SK-N-SH treated with all-trans-retinoic acid at 6 μM for 48 hours (cell line): ENCODE results near the gene TFIP11.

ENCODE experiments used
- ATAC-seq: fragments of 200-7000 bp; cut with Tn5 transposase; 3 replicates; pipeline ENCODE4 v1.9.1; 2020; ENCODE audit warnings: mild to moderate bottlenecking, moderate library complexity
- ARNTL ChIP-seq: fragments of 450-650 bp; formaldehyde crosslinking; IDR thresholded peaks from 2 replicates; pipeline ENCODE4 v1.5.0; 2020; ENCODE audit warnings: low read depth, mild to moderate bottlenecking, moderate library complexity, borderline replicate concordance
- BACH2 ChIP-seq: fragments of 250-450 bp; sonication (Bioruptor Pico); IDR thresholded peaks from 2 replicates; pipeline ENCODE4 v1.9.0; 2021; ENCODE audit warnings: mild to moderate bottlenecking, borderline replicate concordance
- CSDC2 ChIP-seq: fragments of 250-450 bp; sonication (Bioruptor Pico); IDR thresholded peaks from 2 replicates; pipeline ENCODE4 v1.5.0; 2020; ENCODE audit warnings: mild to moderate bottlenecking, moderate library complexity
- ESRRG ChIP-seq: fragments of 250-450 bp; sonication (Bioruptor Pico); IDR thresholded peaks from 2 replicates; pipeline ENCODE4 v1.6.1; 2021; ENCODE audit warnings: mild to moderate bottlenecking
- GLIS3 ChIP-seq: fragments of 250-450 bp; sonication (Bioruptor Pico); IDR thresholded peaks from 2 replicates; pipeline ENCODE4 v1.5.0; 2020; ENCODE audit warnings: mild to moderate bottlenecking, moderate library complexity
- ISL1 ChIP-seq: fragments of 250-450 bp; sonication (Bioruptor Pico); IDR thresholded peaks from 2 replicates; pipeline ENCODE4 v2.1.2; 2022; ENCODE audit warnings: mild to moderate bottlenecking, moderate library complexity
- OSR1 ChIP-seq: fragments of 250-450 bp; sonication (Bioruptor Pico); IDR thresholded peaks from 2 replicates; pipeline ENCODE4 v1.8.0; 2022; ENCODE audit warnings: moderate library complexity, mild to moderate bottlenecking, inconsistent platforms
- RARB ChIP-seq: fragments of 250-450 bp; sonication (Bioruptor Pico); IDR thresholded peaks from 2 replicates; pipeline ENCODE4 v1.8.0; 2021; ENCODE audit warnings: mild to moderate bottlenecking, moderate library complexity
- TCF4 ChIP-seq: fragments of 250-450 bp; sonication (Bioruptor Pico); IDR thresholded peaks from 2 replicates; pipeline ENCODE4 v1.8.0; 2021; ENCODE audit warnings: mild to moderate bottlenecking, moderate library complexity, borderline replicate concordance
- TOX ChIP-seq: fragments of 250-450 bp; sonication (Bioruptor Pico); IDR thresholded peaks from 2 replicates; pipeline ENCODE4 v1.8.0; 2021; ENCODE audit warnings: mild to moderate bottlenecking, moderate library complexity, borderline replicate concordance
- ZC3H10 ChIP-seq: fragments of 250-450 bp; sonication (Bioruptor Pico); IDR thresholded peaks from 2 replicates; pipeline ENCODE4 v1.5.1; 2021; ENCODE audit warnings: mild to moderate bottlenecking, moderate library complexity
- ZFP3 ChIP-seq: fragments of 250-450 bp; sonication (Bioruptor Pico); IDR thresholded peaks from 2 replicates; pipeline ENCODE4 v1.5.0; 2020; ENCODE audit warnings: mild to moderate bottlenecking, moderate library complexity
- ZNF565 ChIP-seq: fragments of 450-650 bp; formaldehyde crosslinking; conservative IDR thresholded peaks from 2 replicates; pipeline ENCODE4 v1.5.0; 2020; ENCODE audit warnings: low read depth, mild to moderate bottlenecking, moderate library complexity
- ZNF70 ChIP-seq: fragments of 450-650 bp; formaldehyde crosslinking; IDR thresholded peaks from 2 replicates; pipeline ENCODE4 v1.5.0; 2020; ENCODE audit warnings: mild to moderate bottlenecking, moderate library complexity
- ZNF8 ChIP-seq: fragments of 450-650 bp; formaldehyde crosslinking; IDR thresholded peaks from 2 replicates; pipeline ENCODE4 v1.5.0; 2020; ENCODE audit warnings: mild to moderate bottlenecking, moderate library complexity
- TF ChIP-seq, protein P1 (sequence below): fragments of 250-450 bp; sonication (Bioruptor Pico); IDR thresholded peaks from 2 replicates; pipeline ENCODE4 v1.8.0; 2020; ENCODE audit warnings: mild to moderate bottlenecking, moderate library complexity, borderline replicate concordance
- TF ChIP-seq, protein P2 (sequence below): fragments of 250-450 bp; sonication (Bioruptor Pico); IDR thresholded peaks from 2 replicates; pipeline ENCODE4 v1.5.0; 2020; ENCODE audit warnings: mild to moderate bottlenecking, moderate library complexity
- TF ChIP-seq, protein P3 (sequence below): fragments of 250-450 bp; sonication (Bioruptor Pico); IDR thresholded peaks from 2 replicates; pipeline ENCODE4 v1.5.1; 2020; ENCODE audit warnings: low read depth, mild to moderate bottlenecking, moderate library complexity

Gene TFIP11

DNA sequence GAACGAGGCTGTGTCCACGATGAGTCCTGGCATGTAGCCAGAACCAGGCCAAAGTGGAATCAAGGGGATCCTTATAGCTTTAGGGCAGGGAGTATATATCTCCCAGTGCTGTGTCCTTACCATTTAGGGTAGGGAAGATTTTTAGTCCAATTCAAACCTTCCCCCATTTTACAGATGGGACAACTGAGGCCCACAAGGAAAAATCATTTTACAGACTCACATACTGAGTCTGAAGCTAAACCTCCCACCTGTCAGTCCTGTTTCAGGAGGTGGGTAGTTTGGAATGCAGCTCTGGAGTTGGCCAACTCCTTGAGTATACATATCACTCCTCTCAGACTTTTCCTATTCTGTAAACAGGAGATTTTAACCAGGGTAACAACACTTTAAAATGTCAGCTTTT, 33.1 kb upstream of the TFIP11 start (continued):
- TF ChIP-seq, protein P1, sequence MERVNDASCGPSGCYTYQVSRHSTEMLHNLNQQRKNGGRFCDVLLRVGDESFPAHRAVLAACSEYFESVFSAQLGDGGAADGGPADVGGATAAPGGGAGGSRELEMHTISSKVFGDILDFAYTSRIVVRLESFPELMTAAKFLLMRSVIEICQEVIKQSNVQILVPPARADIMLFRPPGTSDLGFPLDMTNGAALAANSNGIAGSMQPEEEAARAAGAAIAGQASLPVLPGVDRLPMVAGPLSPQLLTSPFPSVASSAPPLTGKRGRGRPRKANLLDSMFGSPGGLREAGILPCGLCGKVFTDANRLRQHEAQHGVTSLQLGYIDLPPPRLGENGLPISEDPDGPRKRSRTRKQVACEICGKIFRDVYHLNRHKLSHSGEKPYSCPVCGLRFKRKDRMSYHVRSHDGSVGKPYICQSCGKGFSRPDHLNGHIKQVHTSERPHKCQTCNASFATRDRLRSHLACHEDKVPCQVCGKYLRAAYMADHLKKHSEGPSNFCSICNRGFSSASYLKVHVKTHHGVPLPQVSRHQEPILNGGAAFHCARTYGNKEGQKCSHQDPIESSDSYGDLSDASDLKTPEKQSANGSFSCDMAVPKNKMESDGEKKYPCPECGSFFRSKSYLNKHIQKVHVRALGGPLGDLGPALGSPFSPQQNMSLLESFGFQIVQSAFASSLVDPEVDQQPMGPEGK (CRISPR knock-in tag) = no peak

DNA sequence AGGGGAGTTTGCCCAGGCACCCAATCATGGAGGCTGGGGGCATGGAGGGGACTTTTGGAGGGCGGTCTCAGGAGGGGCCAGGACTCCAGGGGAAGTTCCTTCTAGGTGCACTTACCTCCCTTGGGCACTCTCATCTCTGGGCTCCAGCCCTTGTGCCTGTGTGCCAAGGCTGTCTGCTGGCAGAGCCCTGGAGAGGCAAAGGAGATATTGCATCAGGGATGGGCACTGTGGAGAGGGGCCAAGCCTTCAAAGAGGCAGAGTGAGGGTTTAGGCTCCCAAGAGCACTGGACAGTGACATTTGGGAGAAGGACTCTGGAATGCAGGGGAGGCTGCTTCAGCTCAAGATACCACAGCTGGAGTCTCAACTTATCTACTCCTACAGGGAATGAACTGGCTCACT, 32.2 kb upstream of the TFIP11 start:
- ATAC-seq = no peak
- TF ChIP-seq RARB (CRISPR knock-in tag) (no peak), TOX (CRISPR knock-in tag) (no peak), ZNF565 (CRISPR knock-in tag) (no peak), GLIS3 (CRISPR knock-in tag) (no peak), ARNTL (CRISPR knock-in tag) (no peak), OSR1 (CRISPR knock-in tag) (no peak), TCF4 (no peak), BACH2 (CRISPR knock-in tag) (no peak), CSDC2 (CRISPR knock-in tag) (no peak), ISL1 (no peak), ZFP3 (no peak)
- TF ChIP-seq, protein P1 (CRISPR knock-in tag) = no peak
- TF ChIP-seq, protein P2, sequence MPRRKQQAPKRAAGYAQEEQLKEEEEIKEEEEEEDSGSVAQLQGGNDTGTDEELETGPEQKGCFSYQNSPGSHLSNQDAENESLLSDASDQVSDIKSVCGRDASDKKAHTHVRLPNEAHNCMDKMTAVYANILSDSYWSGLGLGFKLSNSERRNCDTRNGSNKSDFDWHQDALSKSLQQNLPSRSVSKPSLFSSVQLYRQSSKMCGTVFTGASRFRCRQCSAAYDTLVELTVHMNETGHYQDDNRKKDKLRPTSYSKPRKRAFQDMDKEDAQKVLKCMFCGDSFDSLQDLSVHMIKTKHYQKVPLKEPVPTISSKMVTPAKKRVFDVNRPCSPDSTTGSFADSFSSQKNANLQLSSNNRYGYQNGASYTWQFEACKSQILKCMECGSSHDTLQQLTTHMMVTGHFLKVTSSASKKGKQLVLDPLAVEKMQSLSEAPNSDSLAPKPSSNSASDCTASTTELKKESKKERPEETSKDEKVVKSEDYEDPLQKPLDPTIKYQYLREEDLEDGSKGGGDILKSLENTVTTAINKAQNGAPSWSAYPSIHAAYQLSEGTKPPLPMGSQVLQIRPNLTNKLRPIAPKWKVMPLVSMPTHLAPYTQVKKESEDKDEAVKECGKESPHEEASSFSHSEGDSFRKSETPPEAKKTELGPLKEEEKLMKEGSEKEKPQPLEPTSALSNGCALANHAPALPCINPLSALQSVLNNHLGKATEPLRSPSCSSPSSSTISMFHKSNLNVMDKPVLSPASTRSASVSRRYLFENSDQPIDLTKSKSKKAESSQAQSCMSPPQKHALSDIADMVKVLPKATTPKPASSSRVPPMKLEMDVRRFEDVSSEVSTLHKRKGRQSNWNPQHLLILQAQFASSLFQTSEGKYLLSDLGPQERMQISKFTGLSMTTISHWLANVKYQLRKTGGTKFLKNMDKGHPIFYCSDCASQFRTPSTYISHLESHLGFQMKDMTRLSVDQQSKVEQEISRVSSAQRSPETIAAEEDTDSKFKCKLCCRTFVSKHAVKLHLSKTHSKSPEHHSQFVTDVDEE (CRISPR knock-in tag) = no peak
- TF ChIP-seq, protein P3, sequence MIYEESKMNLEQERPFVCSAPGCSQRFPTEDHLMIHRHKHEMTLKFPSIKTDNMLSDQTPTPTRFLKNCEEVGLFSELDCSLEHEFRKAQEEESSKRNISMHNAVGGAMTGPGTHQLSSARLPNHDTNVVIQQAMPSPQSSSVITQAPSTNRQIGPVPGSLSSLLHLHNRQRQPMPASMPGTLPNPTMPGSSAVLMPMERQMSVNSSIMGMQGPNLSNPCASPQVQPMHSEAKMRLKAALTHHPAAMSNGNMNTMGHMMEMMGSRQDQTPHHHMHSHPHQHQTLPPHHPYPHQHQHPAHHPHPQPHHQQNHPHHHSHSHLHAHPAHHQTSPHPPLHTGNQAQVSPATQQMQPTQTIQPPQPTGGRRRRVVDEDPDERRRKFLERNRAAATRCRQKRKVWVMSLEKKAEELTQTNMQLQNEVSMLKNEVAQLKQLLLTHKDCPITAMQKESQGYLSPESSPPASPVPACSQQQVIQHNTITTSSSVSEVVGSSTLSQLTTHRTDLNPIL (CRISPR knock-in tag) = no peak

DNA sequence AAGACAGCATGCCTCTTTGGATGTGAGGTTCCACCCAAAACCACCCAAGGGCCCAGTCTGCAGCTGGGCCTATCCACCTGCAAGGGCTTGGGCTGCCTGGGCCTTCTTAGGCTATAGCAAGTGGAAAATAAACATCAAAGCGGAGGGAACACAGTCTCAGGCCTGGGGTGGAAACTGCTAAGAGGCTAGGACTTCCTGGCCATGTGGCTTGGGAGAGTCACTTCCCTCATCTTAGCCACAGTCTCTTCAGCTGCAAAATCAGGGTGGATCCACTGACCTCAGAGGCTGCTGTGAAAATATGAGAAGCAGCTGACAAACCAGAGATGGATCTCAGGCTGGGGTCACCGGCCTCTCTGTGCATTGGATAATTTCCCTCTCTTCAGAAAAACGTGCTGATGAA, 30.6 kb upstream of the TFIP11 start:
- ATAC-seq = no peak
- no peak for TF ChIP-seq ZC3H10 (CRISPR knock-in tag)

DNA sequence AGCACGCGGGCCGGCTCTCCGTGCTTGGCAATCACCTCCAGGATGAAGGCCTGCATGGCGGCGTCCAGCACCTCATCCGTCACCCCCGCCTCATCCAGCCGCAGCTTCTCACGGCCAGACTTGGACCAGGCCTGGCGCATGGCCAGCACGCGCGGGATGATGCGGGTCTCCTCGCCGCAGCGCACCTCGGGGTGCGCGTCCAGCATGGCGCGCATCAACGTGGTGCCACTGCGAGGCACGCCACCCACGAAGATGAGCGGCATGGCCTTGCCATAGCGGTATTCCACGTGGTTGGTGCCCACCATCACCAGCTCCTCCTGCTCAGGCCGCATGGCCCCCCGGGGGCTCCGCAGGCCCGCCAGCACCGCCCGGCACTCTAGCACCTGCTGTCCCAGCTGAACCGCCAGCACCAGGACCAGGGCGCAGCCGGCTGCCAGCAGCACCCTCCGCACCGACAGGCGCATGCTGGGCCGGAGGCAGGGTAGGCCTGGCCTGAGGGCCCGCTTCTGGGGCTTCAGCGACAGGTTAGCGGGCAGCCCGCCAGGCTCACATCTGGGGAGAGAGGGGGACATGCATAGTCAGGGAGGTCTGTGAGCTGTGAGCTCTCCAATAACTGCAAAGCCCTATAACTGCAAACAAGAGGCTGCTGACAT, 29.0 kb upstream of the TFIP11 start:
- no peak for ATAC-seq
- no peak for TF ChIP-seq ZNF70 (CRISPR knock-in tag)
- no peak for TF ChIP-seq ZNF8 (CRISPR knock-in tag)
- TF ChIP-seq ZNF565 (CRISPR knock-in tag) = no peak
- no peak for TF ChIP-seq GLIS3 (CRISPR knock-in tag)
- TF ChIP-seq ZFP3 = no peak
- TF ChIP-seq ESRRG = no peak
- no peak for TF ChIP-seq BACH2 (CRISPR knock-in tag)
- TF ChIP-seq ARNTL (CRISPR knock-in tag) = no peak
- TF ChIP-seq TCF4 = no peak
- TF ChIP-seq, protein P1 (CRISPR knock-in tag) = no peak
